ENCODE results near the gene VPS9D1.

GRCh38 chr16:89691231-89691985 lies 29.3 kb downstream of the VPS9D1 start:
- no peak for TF ChIP-seq CTCF (IDR thresholded peaks at IDR 0.05; ENCODE audit: insufficient read depth, low read depth, low read length)
- TF ChIP-seq EZH2 (IDR thresholded peaks at IDR 0.05; ENCODE audit: insufficient read depth, low read length) = no peak

Measured in astrocyte (in vitro differentiated cells and primary cell).